HEK293 (cell line): ENCODE measurements around the gene LRRC49.

Experiments used
- CTCF ChIA-PET: fragments of 350-600 bp; formaldehyde crosslinking; extraction: SDS; loops from one replicate; lab custom pipeline; 2021; ENCODE audit warnings: antibody characterized with exemption; lab: Yijun Ruan, JAX
- POLR2A ChIA-PET: fragments of 300-600 bp; formaldehyde crosslinking; extraction: SDS; loops from one replicate; lab custom pipeline; 2020; ENCODE audit warnings: antibody characterized with exemption, inconsistent platforms; lab: Yijun Ruan, JAX
- H3K27ac ChIP-seq: fragments of 200-500 bp; sonication (Bioruptor generic); 2 replicates; pipeline ENCODE4 v1.5.1; 2014; ENCODE audit warnings: low read depth, low read length, control low read depth, inconsistent platforms; ENCODE audit errors: extremely low read depth
- H3K36me3 ChIP-seq, 2 experiments: fragments of 200-500 bp in 1 of 2; sonication (Bioruptor generic) in 1 of 2; 1 replicate in 1 of 2; 2 replicates in 1 of 2; pipeline ENCODE4 v1.5.1; 2014 to 2017; ENCODE audit warnings: inconsistent platforms in 2 of 2, low read length in 2 of 2; ENCODE audit not compliant: control insufficient read depth in 2 of 2, insufficient read depth in 1 of 2
- H3K4me1 ChIP-seq: fragments of 200-500 bp; sonication (Bioruptor generic); 2 replicates; pipeline ENCODE4 v1.5.1; 2014; ENCODE audit warnings: mild to moderate bottlenecking, low read length, inconsistent platforms; ENCODE audit not compliant: control insufficient read depth, insufficient read depth
- H3K4me3 ChIP-seq: 2 replicates; pipeline ENCODE4 v1.5.1; 2011; ENCODE audit warnings: low read depth, mild to moderate bottlenecking, control low read depth, low read length, moderate library complexity
- H3K9me3 ChIP-seq: fragments of 200-500 bp; sonication (Bioruptor generic); 2 replicates; pipeline ENCODE4 v1.5.1; 2014; ENCODE audit warnings: low read depth, low read length, inconsistent platforms; ENCODE audit not compliant: control insufficient read depth, insufficient read depth
- AEBP2 ChIP-seq: fragments of 450-650 bp; formaldehyde crosslinking; IDR thresholded peaks from 2 replicates; pipeline ENCODE4 v1.5.1; 2016; ENCODE audit warnings: missing biosample characterization, missing genetic modification characterization, borderline replicate concordance
- BCL11B ChIP-seq: fragments of 450-650 bp; formaldehyde crosslinking; IDR thresholded peaks from 2 replicates; pipeline ENCODE4 v1.5.1; 2016; ENCODE audit warnings: low read depth, missing biosample characterization, missing genetic modification characterization
- KLF16 ChIP-seq: fragments of 450-650 bp; formaldehyde crosslinking; IDR thresholded peaks from 2 replicates; pipeline ENCODE4 v1.5.1; 2017; ENCODE audit warnings: missing biosample characterization, missing genetic modification characterization
- PRDM10 ChIP-seq: fragments of 450-650 bp; formaldehyde crosslinking; IDR thresholded peaks from 2 replicates; pipeline ENCODE4 v1.5.1; 2016; ENCODE audit warnings: missing biosample characterization, missing genetic modification characterization
- RBAK ChIP-seq: fragments of 450-650 bp; formaldehyde crosslinking; IDR thresholded peaks from 2 replicates; pipeline ENCODE4 v1.5.1; 2016; ENCODE audit warnings: missing biosample characterization, missing genetic modification characterization
- TCF7L2 ChIP-seq: IDR thresholded peaks from 2 replicates; pipeline ENCODE4 v1.6.1; 2011; ENCODE audit warnings: low read depth, mild to moderate bottlenecking, inconsistent platforms, low read length, moderate library complexity, borderline replicate concordance
- ZBTB20 ChIP-seq: fragments of 450-650 bp; formaldehyde crosslinking; IDR thresholded peaks from 2 replicates; pipeline ENCODE4 v1.5.1; 2016; ENCODE audit warnings: missing biosample characterization, missing genetic modification characterization
- ZBTB8A ChIP-seq: fragments of 450-650 bp; formaldehyde crosslinking; IDR thresholded peaks from 2 replicates; pipeline ENCODE4 v1.5.1; 2016; ENCODE audit warnings: missing biosample characterization, missing genetic modification characterization
- ZFP69B ChIP-seq: fragments of 450-650 bp; formaldehyde crosslinking; IDR thresholded peaks from 2 replicates; pipeline ENCODE4 v1.5.1; 2016; ENCODE audit warnings: missing biosample characterization, missing genetic modification characterization
- ZNF121 ChIP-seq: fragments of 450-650 bp; formaldehyde crosslinking; IDR thresholded peaks from 2 replicates; pipeline ENCODE4 v1.5.1; 2016; ENCODE audit warnings: missing biosample characterization, missing genetic modification characterization
- ZNF133 ChIP-seq: fragments of 450-650 bp; formaldehyde crosslinking; IDR thresholded peaks from 2 replicates; pipeline ENCODE4 v1.5.1; 2016; ENCODE audit warnings: missing biosample characterization, missing genetic modification characterization
- ZNF148 ChIP-seq: fragments of 450-650 bp; formaldehyde crosslinking; IDR thresholded peaks from 2 replicates; pipeline ENCODE4 v1.5.0; 2017; ENCODE audit warnings: missing biosample characterization, missing genetic modification characterization, borderline replicate concordance
- ZNF175 ChIP-seq: fragments of 450-650 bp; formaldehyde crosslinking; IDR thresholded peaks from 2 replicates; pipeline ENCODE4 v1.5.1; 2016; ENCODE audit warnings: missing biosample characterization, missing genetic modification characterization
- ZNF18 ChIP-seq: fragments of 450-650 bp; formaldehyde crosslinking; IDR thresholded peaks from 2 replicates; pipeline ENCODE4 v1.5.1; 2016; ENCODE audit warnings: missing biosample characterization, missing genetic modification characterization
- ZNF24 ChIP-seq: fragments of 450-650 bp; formaldehyde crosslinking; IDR thresholded peaks from 2 replicates; pipeline ENCODE4 v1.5.1; 2016; ENCODE audit warnings: missing biosample characterization, missing genetic modification characterization
- ZNF248 ChIP-seq: fragments of 450-650 bp; formaldehyde crosslinking; IDR thresholded peaks from 2 replicates; pipeline ENCODE4 v1.5.1; 2017; ENCODE audit warnings: missing biosample characterization, missing genetic modification characterization
- ZNF416 ChIP-seq: fragments of 450-650 bp; formaldehyde crosslinking; IDR thresholded peaks from 2 replicates; pipeline ENCODE4 v1.5.1; 2016; ENCODE audit warnings: missing biosample characterization, missing genetic modification characterization
- ZNF521 ChIP-seq: fragments of 450-650 bp; formaldehyde crosslinking; IDR thresholded peaks from 2 replicates; pipeline ENCODE4 v1.5.1; 2017; ENCODE audit warnings: missing biosample characterization, mild to moderate bottlenecking, missing genetic modification characterization
- ZNF558 ChIP-seq: fragments of 450-650 bp; formaldehyde crosslinking; IDR thresholded peaks from 2 replicates; pipeline ENCODE4 v1.5.1; 2016; ENCODE audit warnings: missing biosample characterization, missing genetic modification characterization
- ZNF623 ChIP-seq: fragments of 450-650 bp; formaldehyde crosslinking; IDR thresholded peaks from 2 replicates; pipeline ENCODE4 v1.5.1; 2016; ENCODE audit warnings: missing biosample characterization, missing genetic modification characterization
- ZNF639 ChIP-seq: fragments of 450-650 bp; formaldehyde crosslinking; IDR thresholded peaks from 2 replicates; pipeline ENCODE4 v1.5.1; 2016; ENCODE audit warnings: missing biosample characterization, missing genetic modification characterization
- ZNF704 ChIP-seq: fragments of 450-650 bp; formaldehyde crosslinking; IDR thresholded peaks from 2 replicates; pipeline ENCODE4 v1.5.1; 2016; ENCODE audit warnings: missing biosample characterization, missing genetic modification characterization
- ZSCAN18 ChIP-seq: fragments of 450-650 bp; formaldehyde crosslinking; IDR thresholded peaks from 2 replicates; pipeline ENCODE4 v1.5.1; 2016; ENCODE audit warnings: missing biosample characterization, missing genetic modification characterization

LRRC49 gene

GRCh38 chr15:70916531-70916930 lies 23.9 kb downstream of the LRRC49 start:
- CTCF ChIA-PET = no interaction called here
- no peak for TF ChIP-seq ZBTB8A
- TF ChIP-seq TCF7L2 = no peak
- no peak for TF ChIP-seq ZNF121 (tag by site-specific recombination)
- no peak for TF ChIP-seq KLF16 (tag by site-specific recombination)
- TF ChIP-seq ZSCAN18 = no peak
- TF ChIP-seq ZBTB20 (tag by site-specific recombination) = no peak
- TF ChIP-seq ZNF416 (tag by site-specific recombination) = no peak
- TF ChIP-seq ZFP69B (tag by site-specific recombination) = no peak

GRCh38 chr15:70917955-70918354 lies 25.3 kb downstream of the LRRC49 start:
- no peak overlapping the region for H3K27ac ChIP-seq
- no peaks in the 10 kb centered on the region for H3K4me1 ChIP-seq
- no peaks in the 10 kb centered on the region for H3K36me3 ChIP-seq
- ChIA-PET CTCF (interaction anchor here (1.1 to 1.7 kb wide), 2 partner anchors 24 to 93 kb away, joined by 3 to 5 read pairs; no protein-coding TSS in a partner anchor), POLR2A (interaction anchor here (1.6 kb wide), 1 partner anchor 25 kb away, joined by 4 read pairs; the partner anchor contains the start of genes LRRC49 and THAP10)
- no peak overlapping the region for H3K4me3 ChIP-seq
- no peaks in the 10 kb centered on the region for H3K9me3 ChIP-seq
- TF ChIP-seq ZNF148 (tag by site-specific recombination) (no peak), ZNF623 (tag by site-specific recombination) (no peak), PRDM10 (no peak), ZNF18 (no peak), ZNF24 (tag by site-specific recombination) (no peak), ZBTB8A (no peak), ZNF521 (no peak), BCL11B (tag by site-specific recombination) (no peak), ZNF558 (tag by site-specific recombination) (no peak), AEBP2 (tag by site-specific recombination) (no peak), ZNF133 (tag by site-specific recombination) (no peak), ZNF248 (tag by site-specific recombination) (no peak), ZNF639 (tag by site-specific recombination) (no peak), ZNF704 (tag by site-specific recombination) (no peak), RBAK (no peak), ZNF175 (tag by site-specific recombination) (no peak)

More at GRCh38 chr15:70916531-70916930, 23.9 kb downstream of the LRRC49 start:
- Histone ChIP-seq H3K27ac (no peak overlapping the region), H3K4me3 (no peak overlapping the region), H3K9me3 (no peaks in the 10 kb centered on the region), H3K36me3 (no peaks in the 10 kb centered on the region), H3K4me1 (no peaks in the 10 kb centered on the region)
- POLR2A ChIA-PET = no interaction called here
